Fibroblast of skin of scalp (primary cell): ENCODE measurements around the gene STARD7.
"Not testable (repeated sequence)": the region's sequence is repeated elsewhere in the genome, so short reads cannot be mapped to it uniquely, and the experiment has no call there.

Experiments
- DNase-seq: peaks from one replicate; pipeline ENCODE4 v3.0.0-alpha.2; 2013

Gene STARD7

DNA sequence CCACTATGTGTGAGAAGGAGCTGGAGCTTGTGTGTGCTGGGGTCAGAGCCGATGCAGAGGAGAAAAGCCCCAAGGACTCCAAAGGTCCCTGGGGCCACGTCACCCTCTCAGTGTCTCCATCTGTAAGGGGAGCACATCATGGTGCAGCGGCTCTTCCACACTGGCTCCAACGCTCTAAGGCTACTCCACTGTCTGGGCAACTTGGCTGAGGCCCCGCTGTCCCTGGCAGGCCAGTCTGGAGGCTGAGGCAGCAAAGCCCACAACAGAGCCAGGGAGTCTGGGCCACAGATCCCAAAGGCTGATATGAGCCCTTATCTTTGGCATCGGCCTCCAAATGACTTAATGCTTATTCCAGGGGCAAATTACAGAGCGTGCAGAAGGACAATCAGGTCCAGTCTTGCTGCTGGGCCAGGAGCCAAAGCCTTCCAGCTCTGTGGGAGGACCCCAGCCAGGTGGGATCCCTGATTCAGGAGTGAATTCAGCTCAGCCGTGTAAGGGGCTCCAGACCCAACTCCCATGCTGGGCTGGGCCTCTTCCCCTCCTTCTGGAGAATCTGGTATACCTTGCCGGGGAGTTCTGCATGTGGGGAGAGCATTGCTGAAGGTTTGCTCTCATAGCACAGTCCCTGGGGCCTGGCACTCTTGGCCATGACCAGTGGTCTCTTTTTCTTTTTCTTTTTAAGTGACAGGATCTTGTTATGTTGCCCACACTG lies 61.6 kb downstream of the STARD7 start:
- no peak for DNase-seq

- no peak for DNase-seq
Measured at GRCh38 chr2:96146153-96146880, 62.3 kb downstream of the STARD7 start.

- no peak for DNase-seq
Measured at GRCh38 chr2:96145848-96146152, 62.8 kb downstream of the STARD7 start.

GRCh38 chr2:96145036-96145847 lies 63.4 kb downstream of the STARD7 start, which contains the start of gene DUSP2:
Gene DUSP2 (minus strand): TSS chr2:96145440. CDS start chr2:96145354, 86 bp downstream.
- DNase-seq = peak; percentile 77

- DNase-seq = no peak
Measured at GRCh38 chr2:96144481-96145035, 64.1 kb downstream of the STARD7 start.

DNA sequence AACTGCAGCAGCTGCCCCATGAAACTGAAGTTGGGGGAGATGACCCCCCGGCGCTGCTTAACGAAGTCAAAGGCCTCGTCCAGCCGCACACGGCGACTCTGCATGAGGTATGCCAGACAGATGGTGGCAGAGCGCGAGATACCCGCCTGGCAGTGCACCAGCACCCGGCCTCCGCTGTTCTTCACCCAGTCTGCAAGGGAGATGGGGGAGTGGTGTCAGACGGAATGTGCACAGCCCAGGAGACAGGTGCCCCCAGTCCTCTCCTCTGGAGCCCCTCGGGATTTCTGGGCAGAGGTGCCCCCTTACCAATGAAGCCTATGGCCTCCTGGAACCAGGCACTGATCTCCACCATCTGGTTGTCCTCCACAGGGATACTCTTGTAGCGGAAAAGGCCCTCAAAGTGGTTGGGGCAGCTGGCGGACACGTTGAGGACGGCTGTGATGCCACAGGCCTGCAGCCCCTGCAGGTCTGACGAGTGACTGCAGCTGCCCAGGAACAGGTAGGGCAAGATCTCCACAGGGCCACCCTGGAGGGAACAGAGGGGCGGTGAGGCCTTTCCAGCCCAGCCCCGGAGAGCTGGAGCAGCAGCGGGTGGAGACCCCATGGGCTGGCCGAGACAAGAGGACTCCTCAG lies 64.7 kb downstream of the STARD7 start:
- DNase-seq = no peak

DNA sequence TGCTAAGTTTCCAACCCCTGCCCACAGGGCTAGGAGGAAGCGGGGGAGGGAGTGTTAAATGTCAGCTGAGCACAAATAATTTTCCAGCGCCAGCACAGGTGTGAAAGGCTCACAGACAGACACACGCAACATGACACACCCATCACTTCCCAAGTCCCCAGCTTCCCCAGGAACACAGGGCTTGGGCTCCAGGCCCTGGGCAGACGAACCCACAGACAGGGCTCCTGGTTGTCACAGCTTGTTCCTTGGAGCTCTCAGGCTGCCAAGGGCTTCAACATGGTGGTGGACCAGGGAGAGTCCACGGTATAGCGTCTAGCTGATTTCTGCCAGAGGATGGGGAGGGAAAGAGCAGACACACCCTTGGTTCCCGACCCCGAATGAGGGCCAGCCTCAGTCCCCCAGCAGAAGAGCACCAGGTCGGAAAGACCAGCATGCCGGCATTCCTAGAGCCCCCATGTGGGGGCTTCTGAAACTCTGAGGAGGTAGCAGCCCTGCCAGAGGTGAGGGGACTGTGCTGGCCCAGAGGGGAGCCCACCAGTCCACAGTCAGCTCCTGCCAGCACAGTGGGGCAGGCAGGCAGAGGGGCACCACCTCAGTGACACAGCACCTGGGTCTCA lies 65.3 kb downstream of the STARD7 start:
- DNase-seq = no peak

- no peak for DNase-seq
Measured at GRCh38 chr2:96142217-96143113, 66.2 kb downstream of the STARD7 start.

GRCh38 chr2:96141624-96141967 lies 67.0 kb downstream of the STARD7 start:
- not testable (repeated sequence) for DNase-seq

DNA sequence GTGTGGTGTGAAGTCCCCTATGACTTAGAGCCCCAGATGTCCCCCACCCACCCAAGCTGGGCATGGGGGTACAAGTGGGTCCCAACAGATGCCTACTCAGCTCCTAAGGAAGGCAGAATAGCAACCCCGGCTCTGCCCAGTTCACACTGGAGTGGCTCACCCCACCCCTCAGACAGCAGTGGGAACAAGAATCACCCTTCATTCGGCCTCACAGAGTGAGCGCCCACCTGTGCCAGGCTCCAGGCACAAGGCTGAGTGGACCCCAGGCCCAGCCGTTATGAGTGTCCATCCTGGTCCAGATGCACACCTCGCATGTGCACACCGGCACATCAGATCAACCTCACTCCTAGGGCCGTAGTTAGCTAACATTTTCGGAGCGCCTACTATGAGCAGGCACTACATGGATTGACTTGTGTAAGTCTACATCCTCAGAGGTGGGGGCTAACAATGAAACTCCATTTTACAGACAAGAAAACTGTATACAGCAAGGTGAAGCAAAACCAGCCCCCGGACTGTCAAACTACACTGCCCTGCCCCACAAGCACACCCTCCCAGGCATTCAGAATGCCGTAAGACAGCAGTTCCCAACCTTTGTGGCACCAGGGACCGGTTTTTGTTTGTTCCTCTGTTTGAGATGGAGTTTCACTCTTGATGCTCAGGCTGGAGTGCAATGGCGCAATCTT lies 67.5 kb downstream of the STARD7 start:
- DNase-seq = no peak

- no peak for DNase-seq
Measured at GRCh38 chr2:96139181-96139758, 69.4 kb downstream of the STARD7 start.

GRCh38 chr2:96138179-96139145 lies 70.2 kb downstream of the STARD7 start, which contains the start of gene ASTL:
Gene ASTL (minus strand): TSS chr2:96138502. CDS start chr2:96138436, 66 bp downstream.
- DNase-seq = peak; percentile 37

- DNase-seq = no peak
Measured at GRCh38 chr2:96137321-96138178, 71.1 kb downstream of the STARD7 start.

DNA sequence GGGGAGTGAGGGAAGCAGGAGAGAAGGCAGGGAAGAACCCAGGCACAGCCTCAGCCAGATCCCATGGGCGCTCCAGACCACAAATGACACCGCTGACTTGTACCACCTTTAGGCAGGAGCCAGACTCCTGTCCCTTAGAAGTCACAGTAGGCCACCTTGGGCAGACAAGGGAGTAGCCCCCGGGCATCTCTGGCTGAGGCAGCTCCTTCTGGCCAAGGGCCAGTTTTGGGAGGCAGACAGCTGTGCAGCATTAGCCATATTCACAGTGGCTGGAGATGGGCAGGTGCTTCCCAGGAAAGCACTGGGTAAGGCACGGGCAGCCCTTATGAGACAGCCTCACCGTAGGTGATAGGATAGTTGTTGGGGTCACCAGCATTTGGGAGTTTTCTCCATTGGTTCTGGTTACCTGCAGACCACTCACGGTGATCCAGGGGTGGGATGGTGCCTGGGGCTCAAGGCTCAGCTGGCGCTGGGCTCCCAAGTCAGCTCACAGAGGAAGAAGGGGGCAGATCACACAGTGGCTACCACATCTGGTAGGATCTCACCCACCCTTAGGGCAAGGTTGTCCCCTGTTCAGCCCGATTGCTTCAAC lies 72.4 kb downstream of the STARD7 start:
- DNase-seq = no peak

DNA sequence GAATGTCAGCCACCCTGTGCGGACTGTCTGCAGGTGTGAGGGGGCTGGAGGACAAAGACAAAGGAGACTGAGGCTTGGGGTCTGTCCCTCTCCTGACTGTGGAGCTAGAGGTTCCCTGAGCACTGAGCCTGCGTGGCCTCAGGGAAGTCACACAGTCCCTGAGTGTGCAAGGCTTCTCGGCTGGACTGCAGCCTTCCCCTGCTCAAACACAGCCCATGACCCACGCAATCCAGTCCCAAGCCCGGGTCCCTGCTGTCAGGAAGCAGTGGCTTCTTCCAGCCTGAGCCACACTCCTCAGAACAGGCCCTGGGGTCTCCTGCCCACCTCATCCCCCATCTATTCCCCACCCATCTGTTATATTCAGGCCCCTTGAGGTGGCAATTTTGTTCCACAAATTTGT lies 73.0 kb downstream of the STARD7 start:
- no peak for DNase-seq

GRCh38 chr2:96135171-96135570 lies 73.5 kb downstream of the STARD7 start:
- DNase-seq = no peak
